MM.1S (cell line): Measurements from ENCODE around the gene ISL2.
A peak's percentile ranks its signal among the peaks of the same experiment; 100 is the strongest.

Source experiments
- DNase-seq: peaks from one replicate; pipeline ENCODE4 v3.0.0-alpha.2; 2015
- H2AFZ ChIP-seq: fragments of 300-600 bp; sonication (generic); 2 replicates; pipeline ENCODE4 v1.6.0; 2016; ENCODE audit warnings: antibody characterized with exemption, low read length
- H3F3A ChIP-seq: fragments of 300-600 bp; sonication (generic); 2 replicates; pipeline ENCODE4 v1.6.1; 2016; ENCODE audit warnings: mild to moderate bottlenecking, antibody characterized with exemption, low read length, moderate library complexity, mixed read lengths; ENCODE audit not compliant: insufficient read depth
- H3K27ac ChIP-seq: fragments of 300-600 bp; sonication (generic); 2 replicates; pipeline ENCODE4 v1.5.1; 2016; ENCODE audit warnings: mild to moderate bottlenecking, low read length
- H3K27me3 ChIP-seq: fragments of 300-600 bp; sonication (generic); replicated peaks from 2 replicates; pipeline ENCODE4 v1.6.0; 2016; ENCODE audit warnings: low read length; ENCODE audit not compliant: insufficient read depth
- H3K36me3 ChIP-seq: fragments of 300-600 bp; sonication (generic); replicated peaks from 2 replicates; pipeline ENCODE4 v1.6.1; 2016; ENCODE audit warnings: mild to moderate bottlenecking, low read length, mixed read lengths; ENCODE audit not compliant: insufficient read depth
- H3K4me1 ChIP-seq: fragments of 300-600 bp; sonication (generic); 2 replicates; pipeline ENCODE4 v1.6.1; 2016; ENCODE audit warnings: low read length, mixed read lengths
- H3K4me2 ChIP-seq: fragments of 300-600 bp; sonication (generic); 2 replicates; pipeline ENCODE4 v1.6.0; 2016; ENCODE audit warnings: low read depth, low read length
- H3K4me3 ChIP-seq: fragments of 300-600 bp; sonication (generic); 2 replicates; pipeline ENCODE4 v1.5.1; 2016; ENCODE audit warnings: low read length, mixed read lengths
- H3K79me2 ChIP-seq: fragments of 300-600 bp; sonication (generic); 2 replicates; pipeline ENCODE4 v1.6.1; 2016; ENCODE audit warnings: mixed run types, low read length, mixed read lengths
- H3K9ac ChIP-seq: fragments of 300-600 bp; sonication (generic); 2 replicates; pipeline ENCODE4 v1.6.1; 2016; ENCODE audit warnings: low read length, mixed read lengths
- H3K9me2 ChIP-seq: fragments of 300-600 bp; sonication (generic); replicated peaks from 2 replicates; pipeline ENCODE4 v1.6.1; 2016; ENCODE audit warnings: mild to moderate bottlenecking, low read length, mixed read lengths; ENCODE audit not compliant: insufficient read depth
- H3K9me3 ChIP-seq: fragments of 300-600 bp; sonication (generic); replicated peaks from 2 replicates; pipeline ENCODE4 v1.6.1; 2016; ENCODE audit warnings: mild to moderate bottlenecking, low read length, mixed read lengths; ENCODE audit not compliant: insufficient read depth
- H4K20me1 ChIP-seq: fragments of 300-600 bp; sonication (generic); 2 replicates; pipeline ENCODE4 v1.6.1; 2016; ENCODE audit warnings: mild to moderate bottlenecking, low read length, moderate library complexity, mixed read lengths; ENCODE audit not compliant: insufficient read depth
- CTCF ChIP-seq: fragments of 300-600 bp; sonication (generic); IDR thresholded peaks from 2 replicates; pipeline ENCODE4 v1.5.1; 2016; ENCODE audit warnings: antibody characterized with exemption, low read length, mixed read lengths
- EZH2 ChIP-seq: fragments of 300-600 bp; sonication (generic); optimal IDR thresholded peaks from 2 replicates; pipeline ENCODE3; 2017; ENCODE audit warnings: low read depth, mild to moderate bottlenecking, antibody characterized with exemption, low read length, mixed read lengths
- EZH2phosphoT487 ChIP-seq: fragments of 300-600 bp; sonication (generic); IDR thresholded peaks from 2 replicates; pipeline ENCODE4 v1.6.1; 2018; ENCODE audit warnings: antibody characterized with exemption, low read length

The ISL2 gene

DNA sequence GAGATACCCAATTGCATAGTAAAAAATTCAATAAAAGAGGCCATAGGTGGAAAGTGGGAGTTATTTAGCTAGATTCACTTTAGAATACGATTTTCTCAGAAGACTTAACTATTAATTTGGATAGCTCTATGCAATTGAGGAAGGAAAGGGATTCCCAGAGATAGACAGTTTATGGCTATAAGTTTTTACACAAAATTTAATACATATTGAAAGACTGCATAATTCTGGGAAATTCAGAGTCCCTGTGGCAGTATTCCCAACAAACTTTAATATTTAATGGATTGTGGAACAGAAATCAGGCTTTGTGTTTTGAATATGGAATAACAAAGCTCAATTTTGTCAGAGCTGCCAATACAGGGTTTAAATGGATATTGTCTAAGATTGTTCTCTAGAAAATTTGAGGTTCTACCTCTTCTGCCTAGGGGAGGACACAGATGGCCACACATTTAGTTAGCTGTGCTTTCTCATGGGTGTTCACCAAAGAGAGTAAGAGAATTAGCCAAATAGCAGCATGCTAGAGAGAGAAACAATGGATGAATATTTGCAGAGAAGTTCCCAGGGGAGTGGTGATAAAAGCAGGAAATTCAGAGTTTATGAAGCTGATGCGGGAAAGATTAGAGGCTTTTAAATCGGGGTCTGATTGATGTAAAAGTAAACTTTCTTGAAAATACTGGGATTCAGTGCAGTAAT lies 8.5 kb downstream of the ISL2 start:
- H3K4me1 ChIP-seq, result no peaks in the 10 kb centered on the region
- no peaks in the 10 kb centered on the region for H3K36me3 ChIP-seq
- H3F3A ChIP-seq, result no peaks in the 10 kb centered on the region
- H3K4me2 ChIP-seq, result no peak overlapping the region
- no peak for DNase-seq
- H3K9me2 ChIP-seq, result no peaks in the 10 kb centered on the region
- no peak overlapping the region for H2AFZ ChIP-seq
- H3K27ac ChIP-seq, result no peak overlapping the region
- TF ChIP-seq EZH2 (no peak), CTCF (no peak), EZH2phosphoT487 (no peak)
- H3K4me3 ChIP-seq, result no peak overlapping the region
- no peak overlapping the region for H3K9ac ChIP-seq
- H3K27me3 ChIP-seq, result no peaks in the 10 kb centered on the region
- H3K79me2 ChIP-seq, result no peaks in the 10 kb centered on the region
- H4K20me1 ChIP-seq, result no peaks in the 10 kb centered on the region
- H3K9me3 ChIP-seq, result no peaks in the 10 kb centered on the region

DNA sequence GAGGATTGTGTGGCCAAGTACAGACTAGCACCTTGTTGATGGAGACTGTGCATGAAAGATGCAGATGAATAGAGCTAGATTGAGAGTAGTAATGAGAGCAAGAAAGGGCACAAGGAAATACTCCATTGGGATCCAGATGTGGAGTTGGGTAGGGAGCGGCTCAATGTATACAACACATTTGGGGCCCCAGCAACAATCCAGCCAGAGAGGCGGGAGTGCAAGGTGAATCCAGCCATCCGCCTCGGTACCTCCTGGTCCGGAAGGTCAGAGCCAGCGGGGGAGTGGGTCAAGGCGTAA lies 9.0 kb downstream of the ISL2 start:
- H3K4me2 ChIP-seq, result no peak overlapping the region
- H3K36me3 ChIP-seq, result no peaks in the 10 kb centered on the region

DNA sequence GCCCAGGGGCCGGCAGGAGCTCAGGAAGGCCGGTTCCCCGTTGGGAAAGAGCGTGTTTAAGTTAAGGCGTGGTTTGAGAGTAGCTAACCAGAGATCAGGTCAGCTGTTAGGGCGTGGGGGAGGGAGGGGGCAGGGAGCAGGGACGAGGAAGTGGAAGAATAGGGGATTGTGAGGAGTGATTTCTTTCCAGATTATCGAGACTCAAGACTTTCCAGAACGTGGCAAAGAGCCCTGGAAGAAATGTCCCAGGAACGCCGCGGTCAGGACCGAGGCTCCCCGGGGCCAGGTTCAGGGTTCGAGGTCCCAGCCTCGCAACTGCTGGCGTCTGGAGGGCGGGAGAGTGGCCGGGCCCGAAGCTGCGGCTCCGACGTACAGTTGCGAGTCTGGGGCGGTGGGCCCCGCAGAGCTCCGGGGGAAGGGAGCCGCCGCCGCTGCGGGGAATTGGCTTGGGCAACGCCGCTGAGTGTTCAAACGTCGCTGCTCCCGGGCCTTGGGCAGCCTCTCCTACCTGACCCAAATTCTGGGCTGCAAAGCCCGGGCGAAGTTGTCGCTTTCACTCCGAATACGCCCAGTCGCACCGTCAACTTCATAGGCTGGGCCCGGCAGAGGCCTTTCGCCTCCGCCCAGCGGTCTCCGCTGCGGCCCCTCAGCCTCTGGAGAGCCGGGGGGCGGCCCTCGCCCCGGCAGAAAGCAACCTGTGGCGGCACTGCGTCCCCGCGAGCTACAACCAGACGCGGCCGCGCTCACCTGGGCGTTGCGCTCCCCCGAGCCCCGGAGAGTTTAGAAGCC lies 9.5 kb downstream of the ISL2 start:
- peak overlapping the region; percentile 39 for H3K4me3 ChIP-seq
- no peaks in the 10 kb centered on the region for H3K27me3 ChIP-seq
- H3K27ac ChIP-seq, result no peak overlapping the region
- H3K79me2 ChIP-seq, result no peaks in the 10 kb centered on the region
- H3K9me2 ChIP-seq, result no peaks in the 10 kb centered on the region
- no peak for DNase-seq
- peak overlapping the region; percentile 38; the same call in 1 of the 2 replicates for H3K4me2 ChIP-seq
- no peaks in the 10 kb centered on the region for H3K4me1 ChIP-seq
- H3K36me3 ChIP-seq, result no peaks in the 10 kb centered on the region
- no peaks in the 10 kb centered on the region for H3K9me3 ChIP-seq
- peak overlapping the region; percentile 4; the same call in 1 of the 2 replicates for H3K9ac ChIP-seq
- H3F3A ChIP-seq, result no peaks in the 10 kb centered on the region
- H4K20me1 ChIP-seq, result no peaks in the 10 kb centered on the region
- peak overlapping the region; percentile 22; the same call in 1 of the 2 replicates for H2AFZ ChIP-seq
- TF ChIP-seq CTCF, result no peak
- no peak for TF ChIP-seq EZH2
- TF ChIP-seq EZH2phosphoT487, result no peak

More for the DNA sequence above, 9.0 kb downstream of the ISL2 start:
- Histone ChIP-seq H3K9me2 (no peaks in the 10 kb centered on the region), H4K20me1 (no peaks in the 10 kb centered on the region), H3K9me3 (no peaks in the 10 kb centered on the region), H2AFZ (no peak overlapping the region), H3K4me1 (no peaks in the 10 kb centered on the region), H3F3A (no peaks in the 10 kb centered on the region), H3K4me3 (no peak overlapping the region), H3K79me2 (no peaks in the 10 kb centered on the region), H3K27ac (no peak overlapping the region), H3K27me3 (no peaks in the 10 kb centered on the region), H3K9ac (no peak overlapping the region)
- TF ChIP-seq EZH2 (no peak), CTCF (no peak), EZH2phosphoT487 (no peak)
- no peak for DNase-seq
